Stimulated activated CD4-positive, alpha-beta T cell treated with anti-CD3 and anti-CD28 coated beads, TNF-alpha, amount 100 ng/mL, for 1 hour (primary cell): ENCODE measurements around the gene RTP3.

Experiments
- DNase-seq, 3 donors: peaks; one replicate each; pipeline ENCODE4 v3.0.0-alpha.2; 2020; ENCODE audit warnings: low read depth in 3 of 3, low spot score in 1 of 3

Gene RTP3

GRCh38 chr3:46497556-46498265 is at the start of gene RTP3:
Gene RTP3, plus strand, starts transcription at chr3:46497976. Its CDS starts 87 bp downstream, at chr3:46498063.
- no peak for DNase-seq

- DNase-seq: no peak
Measured at GRCh38 chr3:46448721-46449120, 49.1 kb upstream of the RTP3 start.

GRCh38 chr3:46449755-46450552 is 47.8 kb upstream of the RTP3 start:
- DNase-seq: no peak

- no peak for DNase-seq
Measured at GRCh38 chr3:46453526-46454208, 44.1 kb upstream of the RTP3 start.

- DNase-seq: no peak
Measured at GRCh38 chr3:46454209-46454595, 43.6 kb upstream of the RTP3 start.

GRCh38 chr3:46454606-46455005 is 43.2 kb upstream of the RTP3 start:
- no peak for DNase-seq

- DNase-seq: no peak
Measured at GRCh38 chr3:46455231-46456115, 42.3 kb upstream of the RTP3 start.

- no peak for DNase-seq
Measured at GRCh38 chr3:46456118-46456517, 41.7 kb upstream of the RTP3 start.

GRCh38 chr3:46460051-46460450 is 37.7 kb upstream of the RTP3 start:
- no peak for DNase-seq

GRCh38 chr3:46462111-46462510 is 35.7 kb upstream of the RTP3 start:
- no peak for DNase-seq

GRCh38 chr3:46462511-46462910 is 35.3 kb upstream of the RTP3 start:
- DNase-seq: no peak

- no peak for DNase-seq
Measured at GRCh38 chr3:46463120-46463867, 34.5 kb upstream of the RTP3 start.

GRCh38 chr3:46463868-46464241 is 33.9 kb upstream of the RTP3 start:
- no peak for DNase-seq

GRCh38 chr3:46464326-46465195 is 33.2 kb upstream of the RTP3 start, which contains the start of gene LTF:
Gene LTF, minus strand, starts transcription at chr3:46464905. Its CDS starts 38 bp downstream, at chr3:46464867.
- no peak for DNase-seq

- DNase-seq: no peak
Measured at GRCh38 chr3:46465196-46465520, 32.6 kb upstream of the RTP3 start.

GRCh38 chr3:46466273-46466672 is 31.5 kb upstream of the RTP3 start:
- DNase-seq: no peak

GRCh38 chr3:46466871-46467403 is 30.8 kb upstream of the RTP3 start:
- no peak for DNase-seq

GRCh38 chr3:46467562-46467961 is 30.2 kb upstream of the RTP3 start:
- DNase-seq: no peak
